ENCODE data around the gene PLA2G4F.
"Not testable (repeated sequence)": the region's sequence is repeated elsewhere in the genome, so short reads cannot be mapped to it uniquely, and the experiment has no call there.

Gene PLA2G4F

GRCh38 chr15:42092398-42093318, 63.8 kb downstream of the PLA2G4F start:
- DNase-seq, result no peak

DNA sequence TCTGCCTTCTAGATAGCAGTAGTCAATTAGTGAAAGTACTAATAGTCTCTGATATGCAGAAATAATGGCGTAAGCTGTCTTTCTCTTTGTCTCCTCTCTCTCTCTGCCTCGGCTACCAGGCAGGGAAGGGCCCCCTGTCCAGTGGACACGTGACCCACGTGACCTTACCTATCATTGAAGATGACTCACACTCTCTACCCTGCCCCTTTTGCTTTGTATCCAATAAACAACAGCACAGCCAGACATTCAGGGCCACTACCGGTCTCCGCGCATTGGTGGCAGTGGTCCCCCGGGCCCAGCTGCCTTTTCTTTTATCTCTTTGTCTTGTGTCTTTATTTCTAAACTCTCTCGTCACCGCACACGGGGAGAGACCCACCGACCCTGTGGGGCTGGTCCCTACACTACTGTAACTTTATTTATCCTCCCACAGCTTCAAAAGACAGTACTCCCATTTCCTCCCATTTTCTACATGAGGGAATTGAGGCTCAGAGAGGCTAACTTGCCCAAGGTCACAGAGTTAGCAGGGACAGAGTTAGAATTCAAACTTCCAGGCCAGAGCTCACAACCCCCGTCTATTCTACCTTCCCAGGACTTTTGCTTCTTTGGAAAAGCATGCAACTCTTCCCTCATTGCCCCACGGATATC, 64.6 kb downstream of the PLA2G4F start:
- not testable (repeated sequence) for DNase-seq

DNA sequence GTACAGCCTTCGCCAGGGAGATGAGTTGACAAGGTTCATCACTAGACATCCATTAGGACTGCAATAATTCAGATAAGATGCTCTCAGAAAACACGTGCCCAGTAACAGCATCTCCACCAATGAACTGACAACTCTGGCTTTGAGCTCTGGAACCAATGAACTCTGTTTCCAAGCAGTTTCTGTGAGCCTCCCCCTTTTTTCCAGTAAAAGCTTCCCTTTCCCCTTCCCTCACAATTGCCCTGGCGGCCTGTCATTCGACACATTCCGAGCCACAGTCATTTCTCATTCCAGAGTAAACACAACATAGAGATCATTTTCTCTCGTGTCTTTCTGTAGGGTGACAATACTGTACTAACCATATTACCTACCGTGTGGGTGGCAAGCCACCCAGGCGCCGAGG, 65.7 kb downstream of the PLA2G4F start:
- DNase-seq, result no peak

GRCh38 chr15:42090370-42090769, 66.1 kb downstream of the PLA2G4F start:
- no peak for DNase-seq

DNA sequence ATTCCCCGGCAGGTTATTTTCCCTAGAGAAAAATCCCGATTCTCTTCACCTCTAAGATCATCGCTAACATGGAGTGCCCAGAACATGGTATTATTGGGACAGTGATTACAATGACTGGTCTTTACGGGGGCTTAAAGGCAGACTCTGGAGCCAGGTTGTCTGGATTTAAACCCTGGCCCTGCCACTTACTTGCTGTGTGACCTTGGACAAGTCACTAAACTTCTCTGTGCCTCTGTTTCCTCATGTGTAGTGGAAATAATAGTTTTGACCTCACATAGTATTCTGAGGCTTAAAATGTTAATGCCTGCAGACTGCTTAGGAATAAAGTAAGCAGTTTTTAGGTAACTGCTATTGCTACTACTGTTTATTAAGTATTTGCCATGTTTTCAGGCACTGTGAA, 66.5 kb downstream of the PLA2G4F start:
- DNase-seq, result no peak

All from fibroblast of upper back skin (primary cell).